HepG2 (cell line): ENCODE measurements around the gene SASH1. TPM values are rescaled to one million over a fixed set of nuclear protein-coding genes. Genes with fewer than 3 reads are reported as not detected.

Experiments used
- ATAC-seq: fragments of 200-7000 bp; cut with Tn5 transposase; 3 replicates; pipeline ENCODE4 v1.9.1; 2020; ENCODE audit warnings: mild to moderate bottlenecking, moderate library complexity
- BruUV-seq: library from RNA; stranded (reverse); fragments of 400-500 nt; replicated peaks from 2 replicates; lab custom pipeline; 2021; lab: Mats Ljungman, UMichigan
- CTCF ChIA-PET: fragments of 300-600 bp; formaldehyde crosslinking; extraction: SDS; loops from one replicate; lab custom pipeline; 2021; ENCODE audit warnings: low total read pairs, inconsistent platforms, low intra/inter-chr PET ratio; lab: Yijun Ruan, JAX
- POLR2A ChIA-PET: fragments of 350-600 bp; sonication (Branson Sonifier 250); formaldehyde crosslinking; loops from one replicate; lab custom pipeline; 2020; ENCODE audit warnings: antibody characterized with exemption, inconsistent platforms; lab: Yijun Ruan, JAX
- DNase-seq: peaks from one replicate; pipeline ENCODE4 v3.0.0-alpha.2; 2015; ENCODE audit warnings: low spot score
- FAIRE-seq: peaks from 3 replicates; lab custom pipeline; 2011; peaks lifted over from hg19 to GRCh38; lab: Jason Lieb, UNC
- H2AFZ ChIP-seq: one replicate; pipeline ENCODE4 v1.6.1; 2011; ENCODE audit warnings: low read length, inconsistent platforms
- H3K27ac ChIP-seq: fragments of 300-600 bp; 3 replicates; pipeline ENCODE4 v1.8.0; 2011; ENCODE audit warnings: mixed run types, mild to moderate bottlenecking, mixed read lengths, low read length, inconsistent platforms; ENCODE audit not compliant: insufficient read depth; ENCODE audit errors: extremely low read length
- H3K27me3 ChIP-seq, 2 experiments: fragments of 200-600 bp in 1 of 2; 2 replicates in 1 of 2; 3 replicates in 1 of 2; pipeline versions ENCODE4 v1.6.0 to v1.8.0; 2011; ENCODE audit warnings: low read length in 2 of 2, mild to moderate bottlenecking in 2 of 2, moderate library complexity in 2 of 2, inconsistent platforms in 1 of 2; ENCODE audit not compliant: insufficient read depth in 2 of 2, control insufficient read depth in 1 of 2
- H3K36me3 ChIP-seq, 2 experiments: fragments of 200-600 bp in 1 of 2; replicated peaks in 1 of 2; 2 replicates in 1 of 2; 3 replicates in 1 of 2; pipeline versions ENCODE4 v1.5.1 to v1.8.0; 2011; ENCODE audit warnings: low read length in 2 of 2, inconsistent platforms in 1 of 2; ENCODE audit not compliant: insufficient read depth in 2 of 2, control insufficient read depth in 1 of 2
- H3K4me1 ChIP-seq: 2 replicates; pipeline ENCODE4 v1.5.1; 2012; ENCODE audit warnings: low read length, inconsistent platforms; ENCODE audit not compliant: insufficient read depth
- H3K4me2 ChIP-seq: 2 replicates; pipeline ENCODE4 v1.6.0; 2011; ENCODE audit warnings: low read depth, low read length, inconsistent platforms
- H3K4me3 ChIP-seq, 3 experiments: fragments of 200-600 bp in 1 of 3; sonication (generic), shearing (Covaris generic) in 1 of 3; replicated peaks in 1 of 3; 2 replicates each; pipeline ENCODE4 v1.5.1; 2011 to 2016; ENCODE audit warnings: low read length in 3 of 3, inconsistent platforms in 2 of 3, low read depth in 2 of 3, mild to moderate bottlenecking in 2 of 3, control low read depth in 1 of 3, mixed read lengths in 1 of 3; ENCODE audit not compliant: insufficient read depth in 1 of 3
- H3K79me2 ChIP-seq: one replicate; pipeline ENCODE4 v1.6.1; 2011; ENCODE audit warnings: low read length, inconsistent platforms; ENCODE audit not compliant: insufficient read depth
- H3K9ac ChIP-seq: 2 replicates; pipeline ENCODE4 v1.6.0; 2011; ENCODE audit warnings: mild to moderate bottlenecking, low read depth, low read length, inconsistent platforms; ENCODE audit not compliant: insufficient read depth
- H3K9me3 ChIP-seq: 2 replicates; pipeline ENCODE4 v1.5.1; 2012; ENCODE audit warnings: mild to moderate bottlenecking, low read length
- H4K20me1 ChIP-seq: 2 replicates; pipeline ENCODE4 v1.6.0; 2011; ENCODE audit warnings: inconsistent platforms, mild to moderate bottlenecking, low read length, moderate library complexity; ENCODE audit not compliant: insufficient read depth
- HCFC1 ChIP-seq: fragments of 150-350 bp; IDR thresholded peaks from 2 replicates; pipeline ENCODE4 v1.6.1; 2014; ENCODE audit warnings: low read depth, low read length
- MTF1 ChIP-seq: sonication (generic); formaldehyde crosslinking; IDR thresholded peaks from 2 replicates; pipeline ENCODE4 v1.5.0; 2020; ENCODE audit warnings: missing genetic modification reagents
- PCBP2 ChIP-seq: fragments of 200-400 bp; formaldehyde crosslinking; optimal IDR thresholded peaks from 2 replicates; pipeline ENCODE3; 2018; ENCODE audit warnings: low read length, low read depth; ENCODE audit not compliant: poor library complexity, severe bottlenecking
- PHF5A ChIP-seq: IDR thresholded peaks from one replicate; pipeline ENCODE4 v1.6.1; 2018; ENCODE audit warnings: low read depth, missing genetic modification reagents; ENCODE audit not compliant: unreplicated experiment
- ZNF383 ChIP-seq: sonication (generic); formaldehyde crosslinking; IDR thresholded peaks from 2 replicates; pipeline ENCODE4 v1.4.0; 2020; ENCODE audit warnings: missing genetic modification reagents, mild to moderate bottlenecking, borderline replicate concordance
- ZNF530 ChIP-seq: sonication (generic); formaldehyde crosslinking; IDR thresholded peaks from 2 replicates; pipeline ENCODE4 v1.5.0; 2020; ENCODE audit warnings: low read depth, mild to moderate bottlenecking, missing genetic modification reagents
- ZNF543 ChIP-seq: sonication (generic); formaldehyde crosslinking; IDR thresholded peaks from 2 replicates; pipeline ENCODE4 v1.4.0; 2020; ENCODE audit warnings: mild to moderate bottlenecking, missing genetic modification reagents
- ZSCAN30 ChIP-seq: sonication (generic); formaldehyde crosslinking; IDR thresholded peaks from 2 replicates; pipeline ENCODE4 v1.5.0; 2020; ENCODE audit warnings: mild to moderate bottlenecking, missing genetic modification reagents
- WGBS: methylation state at CpG from one replicate; pipeline ENCODE4 v1.1.6; 2017; ENCODE audit warnings: low lambda C conversion rate; 5-methylcytosine and 5-hydroxymethylcytosine counted together
- in situ Hi-C: cut with HindIII; loops from 2 replicates; pipeline ENCODE4 v1.10.0; 2017; ENCODE audit warnings: low pct_unique_long_range_greater_than_20kb; ENCODE audit not compliant: extremely low pct_ligation_motif_present
- intact Hi-C: fragments of 100-400 bp; cut with micrococcal nuclease; formaldehyde crosslinking; loops from one replicate; pipeline ENCODE4 v1.10.0; 2022; ENCODE audit not compliant: unreplicated experiment
- polyA plus RNA-seq, 8 experiments: library from polyadenylated mRNA; depleted of rRNA in 3 of 8; stranded (reverse) in 7 of 8; unstranded in 1 of 8; fragments of >200 nt; fragmentation: Illumina TruSeq in 4 of 8; extraction: Trizol in 4 of 8; gene quantifications; 2 replicates each; pipeline versions ENCODE4 v1.2.1 to v1.2.3, GENCODE V29; 2011 to 2016; ENCODE audit warnings: low read depth in 4 of 8, missing spikeins in 1 of 8, mixed read lengths in 1 of 8; ENCODE audit not compliant: insufficient read depth in 1 of 8
- total RNA-seq, 5 experiments: library from RNA; depleted of rRNA; stranded (reverse); fragments of >200 nt; fragmentation: Illumina TruSeq; extraction: Trizol; gene quantifications; 2 replicates each; pipeline ENCODE4 v1.2.3, GENCODE V29; 2016; ENCODE audit warnings: low read depth in 1 of 5
- TF ChIP-seq, protein P1 (sequence below): sonication (generic); formaldehyde crosslinking; IDR thresholded peaks from 2 replicates; pipeline ENCODE4 v1.8.0; 2022; ENCODE audit warnings: missing genetic modification reagents, mild to moderate bottlenecking, moderate library complexity, borderline replicate concordance
- TF ChIP-seq, protein P2 (sequence below): sonication (generic); formaldehyde crosslinking; IDR thresholded peaks from 2 replicates; pipeline ENCODE4 v1.8.1; 2023; ENCODE audit warnings: missing genetic modification reagents, inconsistent platforms, borderline replicate concordance
- TF ChIP-seq, protein P3 (sequence below): sonication (generic); formaldehyde crosslinking; conservative IDR thresholded peaks from 2 replicates; pipeline ENCODE4 v1.8.0; 2022; ENCODE audit warnings: low read depth, missing genetic modification reagents

Gene SASH1
- total and polyA plus RNA-seq, 2 of the 13 experiments (the other 11 are each of a cell fraction or from before 2014, with no cell fraction given) = 7.5 to 8.2 TPM

DNA sequence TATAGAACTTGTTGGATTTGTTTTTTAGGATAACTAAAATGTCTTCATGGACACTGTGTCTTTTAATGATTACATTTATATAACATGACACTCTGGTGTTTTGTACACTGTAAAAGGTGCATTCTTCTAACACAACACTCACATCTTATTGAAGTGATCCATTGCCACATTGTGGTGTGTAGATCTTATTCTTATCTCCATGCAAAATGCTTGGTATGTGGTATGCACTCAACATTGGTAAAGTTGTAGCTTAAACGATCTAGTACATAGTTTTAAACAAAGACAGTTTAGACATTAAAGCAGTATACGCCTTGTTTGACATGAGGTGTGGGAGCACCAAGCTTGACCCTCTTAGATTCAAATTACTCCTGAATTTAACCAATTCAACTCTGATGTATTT, 84.7 kb downstream of the SASH1 start:
- no TSS peak for BruUV-seq
- H3K9ac ChIP-seq = no peak overlapping the region
- H3K79me2 ChIP-seq = no peaks in the 10 kb centered on the region
- peaks cover 0 to 1% of the 10 kb centered on the region in 2 experiments; a peak in 1 of 5 replicates for H3K36me3 ChIP-seq
- FAIRE-seq (no peak), DNase-seq (no peak), ATAC-seq (no peak)
- H3K27ac ChIP-seq = no peak overlapping the region
- POLR2A ChIA-PET = no interaction called here
- no peak overlapping the region for H3K4me2 ChIP-seq
- H3K4me3 ChIP-seq = no peak overlapping the region
- no peaks in the 10 kb centered on the region for H3K4me1 ChIP-seq
- CTCF ChIA-PET = no interaction called here
- TF ChIP-seq MTF1 (CRISPR knock-in tag) (no peak), ZNF530 (no peak), HCFC1 (no peak), ZSCAN30 (no peak), PHF5A (CRISPR knock-in tag) (no peak), PCBP2 (no peak), ZNF383 (CRISPR knock-in tag) (no peak), ZNF543 (CRISPR knock-in tag) (no peak)
- TF ChIP-seq, protein P1, sequence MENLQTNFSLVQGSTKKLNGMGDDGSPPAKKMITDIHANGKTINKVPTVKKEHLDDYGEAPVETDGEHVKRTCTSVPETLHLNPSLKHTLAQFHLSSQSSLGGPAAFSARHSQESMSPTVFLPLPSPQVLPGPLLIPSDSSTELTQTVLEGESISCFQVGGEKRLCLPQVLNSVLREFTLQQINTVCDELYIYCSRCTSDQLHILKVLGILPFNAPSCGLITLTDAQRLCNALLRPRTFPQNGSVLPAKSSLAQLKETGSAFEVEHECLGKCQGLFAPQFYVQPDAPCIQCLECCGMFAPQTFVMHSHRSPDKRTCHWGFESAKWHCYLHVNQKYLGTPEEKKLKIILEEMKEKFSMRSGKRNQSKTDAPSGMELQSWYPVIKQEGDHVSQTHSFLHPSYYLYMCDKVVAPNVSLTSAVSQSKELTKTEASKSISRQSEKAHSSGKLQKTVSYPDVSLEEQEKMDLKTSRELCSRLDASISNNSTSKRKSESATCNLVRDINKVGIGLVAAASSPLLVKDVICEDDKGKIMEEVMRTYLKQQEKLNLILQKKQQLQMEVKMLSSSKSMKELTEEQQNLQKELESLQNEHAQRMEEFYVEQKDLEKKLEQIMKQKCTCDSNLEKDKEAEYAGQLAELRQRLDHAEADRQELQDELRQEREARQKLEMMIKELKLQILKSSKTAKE (CRISPR knock-in tag) = no peak
- TF ChIP-seq, protein P2, sequence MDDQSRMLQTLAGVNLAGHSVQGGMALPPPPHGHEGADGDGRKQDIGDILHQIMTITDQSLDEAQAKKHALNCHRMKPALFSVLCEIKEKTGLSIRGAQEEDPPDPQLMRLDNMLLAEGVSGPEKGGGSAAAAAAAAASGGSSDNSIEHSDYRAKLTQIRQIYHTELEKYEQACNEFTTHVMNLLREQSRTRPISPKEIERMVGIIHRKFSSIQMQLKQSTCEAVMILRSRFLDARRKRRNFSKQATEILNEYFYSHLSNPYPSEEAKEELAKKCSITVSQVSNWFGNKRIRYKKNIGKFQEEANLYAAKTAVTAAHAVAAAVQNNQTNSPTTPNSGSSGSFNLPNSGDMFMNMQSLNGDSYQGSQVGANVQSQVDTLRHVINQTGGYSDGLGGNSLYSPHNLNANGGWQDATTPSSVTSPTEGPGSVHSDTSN = no peak
- TF ChIP-seq, protein P3, sequence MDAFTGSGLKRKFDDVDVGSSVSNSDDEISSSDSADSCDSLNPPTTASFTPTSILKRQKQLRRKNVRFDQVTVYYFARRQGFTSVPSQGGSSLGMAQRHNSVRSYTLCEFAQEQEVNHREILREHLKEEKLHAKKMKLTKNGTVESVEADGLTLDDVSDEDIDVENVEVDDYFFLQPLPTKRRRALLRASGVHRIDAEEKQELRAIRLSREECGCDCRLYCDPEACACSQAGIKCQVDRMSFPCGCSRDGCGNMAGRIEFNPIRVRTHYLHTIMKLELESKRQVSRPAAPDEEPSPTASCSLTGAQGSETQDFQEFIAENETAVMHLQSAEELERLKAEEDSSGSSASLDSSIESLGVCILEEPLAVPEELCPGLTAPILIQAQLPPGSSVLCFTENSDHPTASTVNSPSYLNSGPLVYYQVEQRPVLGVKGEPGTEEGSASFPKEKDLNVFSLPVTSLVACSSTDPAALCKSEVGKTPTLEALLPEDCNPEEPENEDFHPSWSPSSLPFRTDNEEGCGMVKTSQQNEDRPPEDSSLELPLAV (CRISPR knock-in tag) = no peak
- no peak overlapping the region for H2AFZ ChIP-seq
- H4K20me1 ChIP-seq = no peaks in the 10 kb centered on the region
- H3K27me3 ChIP-seq = no peaks in the 10 kb centered on the region
- intact Hi-C loops = no loop called here
- in situ Hi-C loops = no loop called here
- 78% methylated on average over 2 of the region's 2 CpGs for WGBS
- H3K9me3 ChIP-seq = no peaks in the 10 kb centered on the region
